ENCODE data around the gene TCEA3.

TCEA3 gene

GRCh38 chr1:23422241-23422877 is 2.2 kb downstream of the TCEA3 start:
- in situ Hi-C loops (cut with MboI; ENCODE audit: low sequenced_read_pairs) = no loop called here

- in situ Hi-C loops (cut with MboI; ENCODE audit: low sequenced_read_pairs) = no loop called here
These were observed 2.8 kb downstream of the TCEA3 start for GRCh38 chr1:23421753-23422240.

- in situ Hi-C loops (cut with MboI; ENCODE audit: low sequenced_read_pairs) = no loop called here
These were observed 3.2 kb downstream of the TCEA3 start for GRCh38 chr1:23421343-23421742.

GRCh38 chr1:23420778-23421177 is 3.8 kb downstream of the TCEA3 start:
- in situ Hi-C loops (cut with MboI; ENCODE audit: low sequenced_read_pairs) = no loop called here

- in situ Hi-C loops (cut with MboI; ENCODE audit: low sequenced_read_pairs) = no loop called here
These were observed 5.4 kb downstream of the TCEA3 start for GRCh38 chr1:23419180-23419579.

GRCh38 chr1:23417570-23417969 is 7.0 kb downstream of the TCEA3 start:
- in situ Hi-C loops (cut with MboI; ENCODE audit: low sequenced_read_pairs) = no loop called here

- in situ Hi-C loops (cut with MboI; ENCODE audit: low sequenced_read_pairs) = no loop called here
These were observed 7.6 kb downstream of the TCEA3 start for GRCh38 chr1:23416964-23417363.

- in situ Hi-C loops (cut with MboI; ENCODE audit: low sequenced_read_pairs) = no loop called here
These were observed 15.7 kb downstream of the TCEA3 start for GRCh38 chr1:23408797-23409290.

GRCh38 chr1:23407016-23407630 is 17.4 kb downstream of the TCEA3 start:
- in situ Hi-C loops (cut with MboI; ENCODE audit: low sequenced_read_pairs) = no loop called here

GRCh38 chr1:23405946-23406345 is 18.6 kb downstream of the TCEA3 start:
- in situ Hi-C loops (cut with MboI; ENCODE audit: low sequenced_read_pairs) = no loop called here

- in situ Hi-C loops (cut with MboI; ENCODE audit: low sequenced_read_pairs) = no loop called here
These were observed 20.6 kb downstream of the TCEA3 start for GRCh38 chr1:23403735-23404486.

- in situ Hi-C loops (cut with MboI; ENCODE audit: low sequenced_read_pairs) = no loop called here
These were observed 21.2 kb downstream of the TCEA3 start for GRCh38 chr1:23403355-23403734.

- in situ Hi-C loops (cut with MboI; ENCODE audit: low sequenced_read_pairs) = no loop called here
These were observed 21.6 kb downstream of the TCEA3 start for GRCh38 chr1:23403038-23403336.

- in situ Hi-C loops (cut with MboI; ENCODE audit: low sequenced_read_pairs) = no loop called here
These were observed 22.1 kb downstream of the TCEA3 start for GRCh38 chr1:23402286-23403037.

GRCh38 chr1:23401313-23401712 is 23.2 kb downstream of the TCEA3 start:
- in situ Hi-C loops (cut with MboI; ENCODE audit: low sequenced_read_pairs) = no loop called here

GRCh38 chr1:23400324-23401114 is 24.0 kb downstream of the TCEA3 start:
- in situ Hi-C loops (cut with MboI; ENCODE audit: low sequenced_read_pairs) = no loop called here

- in situ Hi-C loops (cut with MboI; ENCODE audit: low sequenced_read_pairs) = no loop called here
These were observed 25.3 kb downstream of the TCEA3 start for GRCh38 chr1:23399229-23399628.

- in situ Hi-C loops (cut with MboI; ENCODE audit: low sequenced_read_pairs) = no loop called here
These were observed 26.6 kb downstream of the TCEA3 start for GRCh38 chr1:23397908-23398307.

GRCh38 chr1:23396380-23396779 is 28.2 kb downstream of the TCEA3 start:
- in situ Hi-C loops (cut with MboI; ENCODE audit: low sequenced_read_pairs) = no loop called here

- in situ Hi-C loops (cut with MboI; ENCODE audit: low sequenced_read_pairs) = no loop called here
These were observed 28.7 kb downstream of the TCEA3 start for GRCh38 chr1:23395849-23396248.

Data from HL-60/S4 treated with phorbol 12-myristate 13-acetate at 8.2 ng/mL for 4 days and 3 days (cell line).